HG03439 (cell line): ENCODE data around the gene LRP1.

ENCODE experiments used
- ATAC-seq: cut with Tn5 transposase; IDR thresholded peaks from one replicate; pipeline ENCODE4 v1.9.1; 2021; ENCODE audit warnings: mild to moderate bottlenecking, moderate library complexity; ENCODE audit not compliant: unreplicated experiment

The LRP1 gene

DNA sequence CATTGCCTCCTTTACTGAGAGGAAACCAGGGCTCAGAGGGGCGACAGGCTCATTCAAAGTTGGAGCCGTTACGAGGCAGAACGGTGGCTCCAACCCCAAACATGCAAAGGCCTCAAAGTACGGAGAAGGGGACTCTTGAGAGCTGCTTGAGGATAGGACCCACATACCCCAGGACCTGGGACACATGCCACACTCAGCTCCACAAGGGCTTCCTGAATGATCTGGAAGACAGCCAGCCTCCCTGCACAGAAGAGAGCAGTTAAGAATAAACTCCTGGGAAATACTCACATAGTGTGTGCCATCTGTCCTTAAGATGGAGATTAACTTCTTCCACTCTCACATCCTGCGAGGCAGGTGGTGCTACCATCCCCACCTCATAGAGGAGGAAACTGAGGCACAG, 61.8 kb downstream of the LRP1 start:
- ATAC-seq, result no peak

- ATAC-seq, result no peak
Observed at GRCh38 chr12:57190821-57191220, 62.5 kb downstream of the LRP1 start.

DNA sequence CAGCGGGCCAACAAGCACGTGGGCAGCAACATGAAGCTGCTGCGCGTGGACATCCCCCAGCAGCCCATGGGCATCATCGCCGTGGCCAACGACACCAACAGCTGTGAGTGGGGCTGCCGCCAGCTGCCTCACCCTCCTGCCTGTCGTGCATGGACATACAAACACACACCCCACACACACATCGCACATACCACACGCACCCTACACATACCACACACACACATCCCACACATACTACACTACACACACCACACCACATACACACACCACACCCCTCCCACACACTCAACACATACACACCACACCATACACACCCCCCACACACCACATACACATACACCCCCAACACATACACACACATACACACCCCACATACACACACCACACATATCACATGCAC, 63.1 kb downstream of the LRP1 start:
- ATAC-seq, result no peak

DNA sequence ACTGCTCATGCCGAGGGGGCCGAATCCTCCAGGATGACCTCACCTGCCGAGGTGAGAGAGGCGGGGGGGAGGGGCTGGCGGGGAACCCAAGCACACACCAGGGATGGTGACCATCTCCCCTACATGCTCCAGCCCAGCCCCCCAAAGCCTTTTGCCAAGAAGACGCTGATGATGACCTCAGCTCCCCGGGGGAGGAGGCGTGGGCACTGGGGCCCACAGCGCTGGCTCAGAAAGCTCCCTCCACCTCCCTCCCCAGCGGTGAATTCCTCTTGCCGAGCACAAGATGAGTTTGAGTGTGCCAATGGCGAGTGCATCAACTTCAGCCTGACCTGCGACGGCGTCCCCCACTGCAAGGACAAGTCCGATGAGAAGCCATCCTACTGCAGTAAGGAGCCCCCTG, 64.6 kb downstream of the LRP1 start:
- no peak for ATAC-seq

DNA sequence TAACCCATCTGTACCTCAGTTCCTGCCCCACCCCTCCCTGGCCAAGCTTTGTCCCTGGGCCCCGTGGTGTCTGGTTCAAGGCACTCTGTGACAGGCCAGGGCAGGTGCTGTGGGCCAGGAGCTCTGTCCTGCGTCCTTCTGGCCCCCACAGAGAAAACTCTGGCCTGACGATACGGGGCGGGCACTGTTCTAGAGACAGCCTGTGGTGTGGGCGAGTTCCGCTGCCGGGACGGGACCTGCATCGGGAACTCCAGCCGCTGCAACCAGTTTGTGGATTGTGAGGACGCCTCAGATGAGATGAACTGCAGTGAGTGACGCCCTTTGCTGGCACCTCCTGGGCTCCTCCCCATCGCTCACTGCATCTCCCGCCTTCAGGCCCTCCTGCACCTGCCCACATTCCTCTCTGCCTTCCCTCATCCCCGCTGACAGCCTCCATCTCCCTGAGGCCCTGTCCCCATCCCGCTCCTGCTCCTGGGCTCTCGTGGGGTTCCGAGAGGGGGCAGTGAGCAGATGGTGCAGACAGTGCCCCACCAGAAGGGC, 65.5 kb downstream of the LRP1 start:
- ATAC-seq, result no peak

DNA sequence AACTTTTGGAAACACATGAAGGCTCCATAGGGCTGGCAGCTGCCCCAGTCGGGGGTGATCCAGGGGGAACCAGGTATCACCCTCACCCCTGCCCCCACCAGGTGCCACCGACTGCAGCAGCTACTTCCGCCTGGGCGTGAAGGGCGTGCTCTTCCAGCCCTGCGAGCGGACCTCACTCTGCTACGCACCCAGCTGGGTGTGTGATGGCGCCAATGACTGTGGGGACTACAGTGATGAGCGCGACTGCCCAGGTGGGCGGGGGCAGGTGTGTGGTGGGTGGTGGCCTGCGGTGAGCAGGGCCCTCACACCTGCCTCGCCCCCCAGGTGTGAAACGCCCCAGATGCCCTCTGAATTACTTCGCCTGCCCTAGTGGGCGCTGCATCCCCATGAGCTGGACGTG, 66.0 kb downstream of the LRP1 start:
- ATAC-seq, result no peak

DNA sequence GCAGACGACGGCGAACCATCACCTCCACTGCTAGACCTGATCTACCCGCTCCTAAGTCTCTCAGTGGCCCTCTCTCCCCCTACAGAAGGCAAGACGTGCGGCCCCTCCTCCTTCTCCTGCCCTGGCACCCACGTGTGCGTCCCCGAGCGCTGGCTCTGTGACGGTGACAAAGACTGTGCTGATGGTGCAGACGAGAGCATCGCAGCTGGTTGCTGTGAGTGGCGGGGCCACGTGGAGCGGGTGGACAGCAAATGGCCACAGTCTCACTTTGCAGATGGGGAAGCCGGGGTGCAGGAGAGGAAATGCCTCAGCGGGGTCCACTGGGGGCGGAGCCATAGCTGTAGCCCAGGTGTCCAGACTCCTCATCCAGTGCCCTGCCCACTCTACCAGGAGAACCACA, 66.9 kb downstream of the LRP1 start:
- no peak for ATAC-seq

DNA sequence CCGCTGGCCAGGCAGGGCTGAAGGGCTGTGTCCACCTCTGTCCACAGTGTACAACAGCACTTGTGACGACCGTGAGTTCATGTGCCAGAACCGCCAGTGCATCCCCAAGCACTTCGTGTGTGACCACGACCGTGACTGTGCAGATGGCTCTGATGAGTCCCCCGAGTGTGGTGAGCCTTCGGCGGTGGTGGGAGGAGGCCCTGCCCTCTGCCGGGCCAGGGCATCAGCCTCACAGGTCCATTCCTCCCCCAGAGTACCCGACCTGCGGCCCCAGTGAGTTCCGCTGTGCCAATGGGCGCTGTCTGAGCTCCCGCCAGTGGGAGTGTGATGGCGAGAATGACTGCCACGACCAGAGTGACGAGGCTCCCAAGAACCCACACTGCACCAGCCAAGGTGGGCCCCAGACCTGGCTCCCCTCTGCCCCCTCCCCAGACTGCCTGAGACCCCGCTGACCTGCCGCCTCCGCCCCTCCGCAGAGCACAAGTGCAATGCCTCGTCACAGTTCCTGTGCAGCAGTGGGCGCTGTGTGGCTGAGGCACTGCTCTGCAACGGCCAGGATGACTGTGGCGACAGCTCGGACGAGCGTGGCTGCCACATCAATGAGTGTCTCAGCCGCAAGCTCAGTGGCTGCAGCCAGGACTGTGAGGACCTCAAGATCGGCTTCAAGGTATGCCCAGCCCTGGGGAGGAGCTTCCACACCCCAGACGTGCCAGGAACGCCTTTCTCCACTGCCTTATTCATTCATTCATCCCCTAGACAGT, 67.5 kb downstream of the LRP1 start:
- ATAC-seq, result no peak

- no peak for ATAC-seq
Observed at GRCh38 chr12:57196439-57196838, 68.2 kb downstream of the LRP1 start.

DNA sequence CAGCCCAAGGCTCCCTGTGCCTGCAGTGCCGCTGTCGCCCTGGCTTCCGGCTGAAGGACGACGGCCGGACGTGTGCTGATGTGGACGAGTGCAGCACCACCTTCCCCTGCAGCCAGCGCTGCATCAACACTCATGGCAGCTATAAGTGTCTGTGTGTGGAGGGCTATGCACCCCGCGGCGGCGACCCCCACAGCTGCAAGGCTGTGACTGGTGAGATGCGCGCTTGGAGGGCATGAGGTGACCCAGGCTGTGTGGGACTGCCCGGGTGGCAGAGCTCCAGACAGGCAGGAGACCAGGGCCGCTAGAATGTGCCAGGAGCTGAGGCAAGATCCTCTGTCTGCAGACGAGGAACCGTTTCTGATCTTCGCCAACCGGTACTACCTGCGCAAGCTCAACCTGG, 68.7 kb downstream of the LRP1 start:
- no peak for ATAC-seq

- ATAC-seq, result no peak
Observed at GRCh38 chr12:57198329-57198728, 70.0 kb downstream of the LRP1 start.

GRCh38 chr12:57199191-57199590, 70.9 kb downstream of the LRP1 start:
- ATAC-seq, result no peak

- no peak for ATAC-seq
Observed at GRCh38 chr12:57200497-57200896, 72.2 kb downstream of the LRP1 start.

GRCh38 chr12:57201219-57201618, 72.9 kb downstream of the LRP1 start:
- no peak for ATAC-seq

- no peak for ATAC-seq
Observed at GRCh38 chr12:57201631-57202030, 73.3 kb downstream of the LRP1 start.

- ATAC-seq, result no peak
Observed at GRCh38 chr12:57202321-57202720, 74.0 kb downstream of the LRP1 start.

DNA sequence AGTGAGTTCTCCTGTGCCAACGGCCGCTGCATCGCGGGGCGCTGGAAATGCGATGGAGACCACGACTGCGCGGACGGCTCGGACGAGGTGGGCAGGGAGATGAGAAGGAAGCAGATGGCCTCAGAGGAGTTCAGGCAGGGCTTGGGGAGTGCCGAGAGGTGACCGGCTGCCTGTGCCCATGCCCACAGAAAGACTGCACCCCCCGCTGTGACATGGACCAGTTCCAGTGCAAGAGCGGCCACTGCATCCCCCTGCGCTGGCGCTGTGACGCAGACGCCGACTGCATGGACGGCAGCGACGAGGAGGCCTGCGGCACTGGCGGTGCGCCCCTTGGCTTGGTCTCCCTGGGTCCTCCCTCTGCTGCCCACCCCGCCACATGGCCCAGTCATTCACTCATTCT, 74.9 kb downstream of the LRP1 start:
- no peak for ATAC-seq

DNA sequence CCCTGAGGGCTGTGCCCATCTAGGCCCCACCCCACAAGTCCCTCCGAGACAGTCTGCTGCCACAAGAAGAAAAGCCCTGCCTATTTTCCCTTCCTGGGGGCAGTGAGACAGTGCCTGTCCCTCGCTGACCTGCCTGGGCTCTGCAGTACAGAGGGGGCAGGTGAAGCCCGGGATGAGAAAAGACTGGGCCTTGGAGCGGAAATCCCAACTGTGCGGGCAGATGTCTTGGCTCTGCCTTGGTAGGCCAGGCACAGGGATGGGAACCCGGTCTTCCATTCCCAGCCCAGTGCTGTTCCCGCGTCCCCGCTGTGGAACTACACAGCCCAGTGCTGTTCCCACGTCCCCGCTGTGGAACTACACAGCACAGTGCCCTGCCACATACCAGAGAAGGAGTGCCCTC, 75.5 kb downstream of the LRP1 start:
- no peak for ATAC-seq

DNA sequence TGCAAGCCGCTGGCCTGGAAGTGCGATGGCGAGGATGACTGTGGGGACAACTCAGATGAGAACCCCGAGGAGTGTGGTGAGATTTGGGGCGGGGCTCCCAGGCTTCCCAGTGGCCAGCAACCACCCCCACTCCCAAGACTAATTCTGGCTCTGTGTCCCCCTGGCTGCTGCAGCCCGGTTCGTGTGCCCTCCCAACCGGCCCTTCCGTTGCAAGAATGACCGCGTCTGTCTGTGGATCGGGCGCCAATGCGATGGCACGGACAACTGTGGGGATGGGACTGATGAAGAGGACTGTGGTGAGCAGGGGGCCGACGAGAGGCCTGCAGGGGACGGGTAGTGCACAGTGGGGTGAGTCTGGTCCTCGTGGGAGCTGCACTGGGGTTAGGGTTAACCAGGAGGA, 76.2 kb downstream of the LRP1 start:
- ATAC-seq, result no peak

DNA sequence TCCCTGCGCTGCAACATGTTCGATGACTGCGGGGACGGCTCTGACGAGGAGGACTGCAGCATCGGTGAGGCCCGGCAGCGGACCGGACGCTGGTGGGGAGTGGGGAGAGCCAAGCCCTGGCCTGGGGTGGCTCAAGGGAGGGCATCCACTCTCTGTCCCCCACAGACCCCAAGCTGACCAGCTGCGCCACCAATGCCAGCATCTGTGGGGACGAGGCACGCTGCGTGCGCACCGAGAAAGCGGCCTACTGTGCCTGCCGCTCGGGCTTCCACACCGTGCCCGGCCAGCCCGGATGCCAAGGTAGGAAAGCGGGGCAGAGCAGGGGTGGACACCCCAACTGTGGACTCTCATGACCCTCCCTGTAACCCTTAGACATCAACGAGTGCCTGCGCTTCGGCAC, 76.9 kb downstream of the LRP1 start:
- ATAC-seq, result no peak

DNA sequence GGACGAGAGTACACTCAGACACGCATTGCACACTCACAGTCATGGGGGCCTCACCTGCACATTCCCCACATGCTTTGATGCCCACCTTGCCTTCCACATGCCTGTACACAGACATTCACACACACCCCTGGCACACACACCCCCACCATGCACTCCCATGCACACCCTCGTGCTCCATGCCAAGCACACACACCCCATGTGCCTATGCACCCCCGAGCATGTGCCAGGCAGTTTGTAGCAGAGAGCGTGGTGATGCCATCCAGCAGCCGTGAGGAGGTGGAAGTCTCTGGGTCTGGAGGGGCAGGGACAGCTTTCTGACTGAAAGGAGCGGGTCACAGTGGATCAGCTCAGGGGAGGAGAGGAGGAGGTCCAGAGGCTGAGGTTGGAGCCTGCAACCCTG, 77.6 kb downstream of the LRP1 start:
- ATAC-seq, result no peak

GRCh38 chr12:57207731-57208630, 79.7 kb downstream of the LRP1 start:
- ATAC-seq, result no peak
